SK-N-SH (cell line): ENCODE data around the gene PPM1F. TPM values are rescaled to one million over a fixed set of nuclear protein-coding genes. Genes with fewer than 3 reads are reported as not detected.
"Not testable (repeated sequence)": the region's sequence is repeated elsewhere in the genome, so short reads cannot be mapped to it uniquely, and the experiment has no call there.

Experiments used
- CTCF ChIA-PET: fragments of 300-600, 350-600 bp; formaldehyde crosslinking; extraction: SDS; loops from one replicate; lab custom pipeline; 2021; lab: Yijun Ruan, JAX
- POLR2A ChIA-PET: fragments of 350-600 bp; sonication (Branson Sonifier 250); formaldehyde crosslinking; extraction: SDS; loops from one replicate; lab custom pipeline; 2020; ENCODE audit warnings: antibody characterized with exemption, inconsistent platforms; lab: Yijun Ruan, JAX
- DNase-seq: peaks from one replicate; pipeline ENCODE4 v3.0.0; 2012
- H2AFZ ChIP-seq: fragments of 200-600 bp; sonication (generic); 2 replicates; pipeline ENCODE4 v1.8.1; 2016; ENCODE audit warnings: antibody characterized with exemption, mild to moderate bottlenecking, low read depth
- H3F3A ChIP-seq: fragments of 200-600 bp; sonication (generic); replicated peaks from 2 replicates; pipeline ENCODE3; 2016; ENCODE audit warnings: antibody characterized with exemption, mild to moderate bottlenecking; ENCODE audit not compliant: insufficient read depth
- H3K27ac ChIP-seq, 2 experiments: fragments of 200-500 bp in 1 of 2; fragments of 200-600 bp in 1 of 2; sonication (Bioruptor generic) in 1 of 2; sonication (generic), shearing (Covaris generic) in 1 of 2; 2 replicates each; pipeline versions ENCODE4 v1.5.1 to v1.6.1; 2014 to 2016; ENCODE audit warnings: low read depth in 2 of 2, inconsistent platforms in 1 of 2, low read length in 1 of 2, mild to moderate bottlenecking in 1 of 2, mixed read lengths in 1 of 2
- H3K27me3 ChIP-seq: fragments of 200-600 bp; sonication (generic), shearing (Covaris generic); 2 replicates; pipeline ENCODE4 v1.6.1; 2016; ENCODE audit warnings: mixed run types; ENCODE audit not compliant: insufficient read depth
- H3K36me3 ChIP-seq, 2 experiments: fragments of 200-500 bp in 1 of 2; fragments of 200-600 bp in 1 of 2; sonication (Bioruptor generic) in 1 of 2; sonication (generic) in 1 of 2; replicated peaks in 1 of 2; 2 replicates each; pipeline versions ENCODE3 to v1.5.1; 2014 to 2016; ENCODE audit warnings: low read length in 1 of 2, mild to moderate bottlenecking in 1 of 2; ENCODE audit not compliant: insufficient read depth in 2 of 2, control insufficient read depth in 1 of 2
- H3K4me1 ChIP-seq, 2 experiments: fragments of 200-500 bp in 1 of 2; fragments of 200-600 bp in 1 of 2; sonication (Bioruptor generic) in 1 of 2; sonication (generic), shearing (Covaris generic) in 1 of 2; 2 replicates each; pipeline versions ENCODE4 v1.5.1 to v1.6.1; 2014 to 2016; ENCODE audit warnings: low read depth in 1 of 2, low read length in 1 of 2, mixed run types in 1 of 2; ENCODE audit not compliant: insufficient read depth in 2 of 2, control insufficient read depth in 1 of 2
- H3K4me2 ChIP-seq: fragments of 200-600 bp; sonication (generic), shearing (Covaris generic); 2 replicates; pipeline ENCODE4 v1.6.1; 2017; ENCODE audit warnings: mixed run types
- H3K4me3 ChIP-seq, 2 experiments: fragments of 200-500 bp in 1 of 2; fragments of 200-600 bp in 1 of 2; sonication (Bioruptor generic) in 1 of 2; sonication (generic), shearing (Covaris generic) in 1 of 2; 2 replicates each; pipeline versions ENCODE4 v1.5.1 to v1.8.1; 2014 to 2016; ENCODE audit warnings: low read depth in 2 of 2, inconsistent platforms in 1 of 2, low read length in 1 of 2, mild to moderate bottlenecking in 1 of 2, mixed read lengths in 1 of 2, moderate library complexity in 1 of 2
- H3K79me2 ChIP-seq: fragments of 200-600 bp; sonication (generic); 2 replicates; pipeline ENCODE4 v1.8.1; 2017; ENCODE audit warnings: mild to moderate bottlenecking; ENCODE audit not compliant: insufficient read depth
- H3K9ac ChIP-seq: fragments of 200-600 bp; sonication (generic); 2 replicates; pipeline ENCODE4 v1.6.1; 2017; ENCODE audit warnings: mixed run types
- H3K9me2 ChIP-seq: fragments of 200-600 bp; sonication (generic); 2 replicates; pipeline ENCODE4 v1.6.1; 2017; ENCODE audit warnings: mixed run types
- H3K9me3 ChIP-seq: fragments of 200-600 bp; sonication (generic); 2 replicates; pipeline ENCODE4 v1.6.1; 2017; ENCODE audit warnings: mixed run types, mild to moderate bottlenecking, moderate library complexity
- H4K20me1 ChIP-seq: fragments of 200-600 bp; sonication (generic); 2 replicates; pipeline ENCODE4 v1.6.1; 2017; ENCODE audit warnings: mild to moderate bottlenecking, mixed run types; ENCODE audit not compliant: insufficient read depth
- CHD2 ChIP-seq: fragments of 150-350 bp; IDR thresholded peaks from 2 replicates; pipeline ENCODE4 v1.6.1; 2018; ENCODE audit warnings: low read length; ENCODE audit not compliant: partially characterized antibody
- EZH2phosphoT487 ChIP-seq: fragments of 200-600 bp; sonication (generic); IDR thresholded peaks from 2 replicates; pipeline ENCODE4 v1.6.1; 2017; ENCODE audit warnings: low read depth, mixed run types, mild to moderate bottlenecking, antibody characterized with exemption, moderate library complexity, borderline replicate concordance
- FOSL2 ChIP-seq: IDR thresholded peaks from 2 replicates; pipeline ENCODE4 v1.4.0; 2012; ENCODE audit warnings: low read depth, mild to moderate bottlenecking, moderate library complexity, borderline replicate concordance
- FOXJ3 ChIP-seq: sonication (generic); formaldehyde crosslinking; IDR thresholded peaks from 2 replicates; pipeline ENCODE4 v1.5.1; 2020; ENCODE audit warnings: mild to moderate bottlenecking, missing genetic modification reagents
- GABPA ChIP-seq: IDR thresholded peaks from 2 replicates; pipeline ENCODE4 v1.4.0; 2012; ENCODE audit warnings: low read depth, mild to moderate bottlenecking
- GATA2 ChIP-seq: sonication (generic); formaldehyde crosslinking; IDR thresholded peaks from 2 replicates; pipeline ENCODE4 v1.5.0; 2020; ENCODE audit warnings: mild to moderate bottlenecking, missing genetic modification reagents
- IRF3 ChIP-seq: fragments of 150-350 bp; IDR thresholded peaks from 2 replicates; pipeline ENCODE4 v1.6.1; 2016; ENCODE audit warnings: mild to moderate bottlenecking, low read depth, low read length
- MAX ChIP-seq: IDR thresholded peaks from 2 replicates; pipeline ENCODE4 v1.4.0; 2012; ENCODE audit warnings: low read depth
- MEF2A ChIP-seq: IDR thresholded peaks from 2 replicates; pipeline ENCODE4 v1.4.0; 2012; ENCODE audit warnings: low read depth, borderline replicate concordance
- PBX3 ChIP-seq: IDR thresholded peaks from 2 replicates; pipeline ENCODE4; 2012
- RCOR1 ChIP-seq: fragments of 150-350 bp; IDR thresholded peaks from 2 replicates; pipeline ENCODE4 v1.6.1; 2017; ENCODE audit warnings: antibody characterized with exemption, low read length
- REST ChIP-seq: IDR thresholded peaks from 2 replicates; pipeline ENCODE4 v1.6.1; 2012; ENCODE audit warnings: mild to moderate bottlenecking, low read depth, low read length, moderate library complexity
- SIN3A ChIP-seq: IDR thresholded peaks from 2 replicates; pipeline ENCODE4 v1.6.1; 2012; ENCODE audit warnings: low read depth, mild to moderate bottlenecking, low read length, moderate library complexity, borderline replicate concordance
- SMC3 ChIP-seq: IDR thresholded peaks from 2 replicates; pipeline ENCODE4 v1.6.1; 2012; ENCODE audit warnings: low read depth, low read length, improper control_type of control experiment
- TCF12 ChIP-seq: IDR thresholded peaks from 2 replicates; pipeline ENCODE4 v1.4.0; 2012
- USF2 ChIP-seq: fragments of 150-350 bp; IDR thresholded peaks from 2 replicates; pipeline ENCODE4 v1.6.1; 2017; ENCODE audit warnings: antibody characterized with exemption, low read length, low read depth, borderline replicate concordance
- YY1 ChIP-seq: IDR thresholded peaks from 2 replicates; pipeline ENCODE4 v1.4.0; 2012; ENCODE audit warnings: low read depth, mild to moderate bottlenecking
- ZBTB33 ChIP-seq: IDR thresholded peaks from 2 replicates; pipeline ENCODE4 v1.4.0; 2012; ENCODE audit warnings: low read depth, borderline replicate concordance
- WGBS: methylation state at CpG from one replicate; pipeline ENCODE4 v1.1.6; 2017; ENCODE audit warnings: low lambda C conversion rate; 5-methylcytosine and 5-hydroxymethylcytosine counted together
- polyA plus RNA-seq, 3 experiments: library from polyadenylated mRNA; depleted of rRNA; stranded (reverse); fragments of >200 nt; gene quantifications; 2 replicates each; pipeline ENCODE4 v1.2.3, GENCODE V29; 2012

Gene PPM1F
- polyA plus RNA-seq, 1 of the 3 experiments (the other 2 are of a cell fraction), result 29.6 TPM

GRCh38 chr22:21896275-21896674 lies 56.4 kb downstream of the PPM1F start:
- H3K27ac ChIP-seq, H3K4me1 ChIP-seq, H3K27me3 ChIP-seq, H3F3A ChIP-seq, POLR2A ChIA-PET, H3K9me3 ChIP-seq, H4K20me1 ChIP-seq, H2AFZ ChIP-seq, H3K4me3 ChIP-seq, H3K9me2 ChIP-seq, DNase-seq, H3K4me2 ChIP-seq, H3K36me3 ChIP-seq, H3K9ac ChIP-seq, H3K79me2 ChIP-seq: not testable (repeated sequence)
- CTCF ChIA-PET, result interaction anchor here (0.6 to 1.5 kb wide), 2 partner anchors 42 to 140 kb away, joined by 3 to 6 read pairs; no protein-coding TSS in a partner anchor
- WGBS, result 66% methylated on average over 4 of the region's 4 CpGs

GRCh38 chr22:21894799-21895198 lies 57.8 kb downstream of the PPM1F start:
- Histone ChIP-seq H3K9me3 (no peaks in the 10 kb centered on the region), H3F3A (peaks cover 8% of the 10 kb centered on the region), H3K79me2 (no peaks in the 10 kb centered on the region), H3K4me3 (no peak overlapping the region), H3K27ac (no peak overlapping the region), H3K36me3 (no peaks in the 10 kb centered on the region), H4K20me1 (no peaks in the 10 kb centered on the region), H3K9ac (no peak overlapping the region), H2AFZ (no peak overlapping the region), H3K9me2 (0 out of 2 replicates have a peak, but pooled peaks cover 3% of the 10 kb centered on the region), H3K4me1 (no peaks in the 10 kb centered on the region), H3K4me2 (no peak overlapping the region), H3K27me3 (no peaks in the 10 kb centered on the region)
- POLR2A ChIA-PET, result no interaction called here
- TF ChIP-seq RCOR1 (no peak), USF2 (no peak), PBX3 (no peak), GATA2 (no peak), ZBTB33 (no peak), TCF12 (no peak), GABPA (no peak), EZH2phosphoT487 (no peak), FOSL2 (no peak), MEF2A (no peak), FOXJ3 (no peak), YY1 (no peak), MAX (no peak), SIN3A (no peak), SMC3 (no peak), IRF3 (no peak), CHD2 (no peak), REST (no peak)
- 84% methylated on average over 8 of the region's 8 CpGs for WGBS
- DNase-seq, result no peak
- CTCF ChIA-PET, result interaction anchor here (1.5 kb wide), 1 partner anchor 43 kb away, joined by 6 read pairs; no protein-coding TSS in a partner anchor
